GM12892 (cell line): ENCODE results near the gene SCLY.

Experiments used
- POLR2A ChIP-seq: IDR thresholded peaks from 2 replicates; pipeline ENCODE4 v1.6.1; 2011; ENCODE audit warnings: low read depth, low read length, control low read depth
- POLR2AphosphoS5 ChIP-seq: IDR thresholded peaks from 2 replicates; pipeline ENCODE4 v1.6.1; 2011; ENCODE audit warnings: low read depth, low read length, control low read depth
- TAF1 ChIP-seq: IDR thresholded peaks from 2 replicates; pipeline ENCODE4 v1.6.1; 2011; ENCODE audit warnings: low read depth, mild to moderate bottlenecking, control low read depth, low read length, borderline replicate concordance

- TF ChIP-seq POLR2A (no peak), TAF1 (no peak), POLR2AphosphoS5 (no peak)
Observed at GRCh38 chr2:238097201-238097987, 36.6 kb downstream of the SCLY start.
